GM06990 (cell line): ENCODE results near the gene PRKD2.

Experiments used
- DNase-seq: peaks from one replicate; pipeline ENCODE4 v3.0.0-alpha.2; 2011; ENCODE audit not compliant: insufficient read length; ENCODE audit errors: extremely low read depth
- H3K27me3 ChIP-seq: replicated peaks from 2 replicates; pipeline ENCODE4 v1.6.0; 2011; ENCODE audit warnings: low read length; ENCODE audit not compliant: control insufficient read depth, insufficient read depth
- H3K36me3 ChIP-seq: 2 replicates; pipeline ENCODE4 v1.5.1; 2011; ENCODE audit warnings: low read length; ENCODE audit not compliant: control insufficient read depth, insufficient read depth
- H3K4me3 ChIP-seq: replicated peaks from 2 replicates; pipeline ENCODE4 v1.5.1; 2011; ENCODE audit warnings: low read depth, mild to moderate bottlenecking, control low read depth, low read length
- TF ChIP-seq, protein P1 (sequence below): IDR thresholded peaks from 2 replicates; pipeline ENCODE4 v1.5.1; 2011; ENCODE audit warnings: low read length, control low read depth, mild to moderate bottlenecking, inconsistent platforms; ENCODE audit not compliant: insufficient read depth, poor library complexity, severe bottlenecking

Gene PRKD2

DNA sequence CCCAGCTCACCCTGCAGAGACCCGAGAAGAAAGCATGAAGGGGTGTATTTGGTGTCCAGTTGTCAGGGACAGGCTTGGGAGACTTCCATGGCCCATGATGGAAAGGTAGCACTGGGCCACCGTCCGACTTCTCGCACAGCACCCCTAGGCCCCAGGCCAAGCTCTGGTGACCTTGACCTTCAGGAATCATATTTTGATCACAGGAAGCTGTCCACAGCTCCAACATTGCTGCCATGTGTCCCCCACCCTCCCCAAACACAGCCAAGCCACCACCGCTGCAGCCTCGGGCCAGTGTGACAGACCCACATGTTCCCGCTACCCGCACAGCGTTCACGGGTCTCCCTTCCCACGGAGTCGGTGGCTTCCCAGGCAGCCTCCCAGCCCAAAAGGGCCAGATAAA lies 91.2 kb downstream of the PRKD2 start:
- DNase-seq: no peak
- H3K27me3 ChIP-seq: no peaks in the 10 kb centered on the region
- TF ChIP-seq, protein P1, sequence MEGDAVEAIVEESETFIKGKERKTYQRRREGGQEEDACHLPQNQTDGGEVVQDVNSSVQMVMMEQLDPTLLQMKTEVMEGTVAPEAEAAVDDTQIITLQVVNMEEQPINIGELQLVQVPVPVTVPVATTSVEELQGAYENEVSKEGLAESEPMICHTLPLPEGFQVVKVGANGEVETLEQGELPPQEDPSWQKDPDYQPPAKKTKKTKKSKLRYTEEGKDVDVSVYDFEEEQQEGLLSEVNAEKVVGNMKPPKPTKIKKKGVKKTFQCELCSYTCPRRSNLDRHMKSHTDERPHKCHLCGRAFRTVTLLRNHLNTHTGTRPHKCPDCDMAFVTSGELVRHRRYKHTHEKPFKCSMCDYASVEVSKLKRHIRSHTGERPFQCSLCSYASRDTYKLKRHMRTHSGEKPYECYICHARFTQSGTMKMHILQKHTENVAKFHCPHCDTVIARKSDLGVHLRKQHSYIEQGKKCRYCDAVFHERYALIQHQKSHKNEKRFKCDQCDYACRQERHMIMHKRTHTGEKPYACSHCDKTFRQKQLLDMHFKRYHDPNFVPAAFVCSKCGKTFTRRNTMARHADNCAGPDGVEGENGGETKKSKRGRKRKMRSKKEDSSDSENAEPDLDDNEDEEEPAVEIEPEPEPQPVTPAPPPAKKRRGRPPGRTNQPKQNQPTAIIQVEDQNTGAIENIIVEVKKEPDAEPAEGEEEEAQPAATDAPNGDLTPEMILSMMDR: no peak
- H3K36me3 ChIP-seq: peaks cover 3% of the 10 kb centered on the region; the same call in 1 of the 2 replicates
- no peak overlapping the region for H3K4me3 ChIP-seq

DNA sequence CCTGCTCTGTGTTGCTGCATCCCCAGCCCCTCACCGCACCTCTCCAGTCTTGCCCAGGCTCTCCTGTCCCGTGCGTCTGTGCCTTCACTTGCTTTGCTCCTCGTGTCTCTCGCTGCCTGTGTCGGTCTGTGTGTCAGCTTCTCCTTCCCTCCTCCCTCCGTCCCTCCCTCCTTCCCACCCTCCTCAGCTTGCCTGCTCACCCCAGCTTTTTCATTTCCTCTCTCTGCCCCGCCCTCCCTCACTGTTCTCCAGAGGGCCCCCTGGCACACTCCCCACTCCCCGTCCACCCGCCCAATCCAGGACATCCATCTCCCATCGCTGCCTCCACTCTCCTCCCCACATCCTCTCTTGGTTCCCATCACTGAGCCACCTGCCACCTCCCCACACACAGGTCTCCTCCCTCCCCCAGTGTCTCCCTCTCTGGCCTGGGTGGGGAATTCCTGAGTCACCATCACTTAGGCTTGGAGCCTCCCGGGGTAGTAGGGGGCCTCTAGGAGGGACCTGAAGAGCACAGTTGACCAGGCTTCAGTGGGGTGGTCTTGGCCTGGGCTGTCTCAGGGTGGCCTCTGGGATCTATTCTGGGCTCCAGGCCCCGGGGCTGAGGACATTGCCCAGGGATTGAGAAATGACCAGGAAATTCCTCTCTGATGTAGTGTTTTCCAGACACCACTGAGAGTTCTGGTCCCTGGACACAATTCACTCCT lies 91.8 kb downstream of the PRKD2 start, which contains the start of gene PTGIR:
TSS of gene PTGIR (minus strand) at position 132 of the 704 bp plus-strand sequence. CDS start 864 bp downstream, outside the sequence.
- Histone ChIP-seq H3K4me3 (peak within 1 kb of the TSS; percentile 57), H3K36me3 (peaks cover 3% of the 10 kb centered on the region; the same call in 1 of the 2 replicates), H3K27me3 (no peaks in the 10 kb centered on the region)
- TF ChIP-seq, protein P1: no peak
- no peak for DNase-seq
